Activated gamma-delta T cell (primary cell): ENCODE data around the gene FXYD3.

Source experiments
- DNase-seq: peaks from one replicate; lab custom pipeline; 2025; lab: John Stamatoyannopoulos, UW

Gene FXYD3

DNA sequence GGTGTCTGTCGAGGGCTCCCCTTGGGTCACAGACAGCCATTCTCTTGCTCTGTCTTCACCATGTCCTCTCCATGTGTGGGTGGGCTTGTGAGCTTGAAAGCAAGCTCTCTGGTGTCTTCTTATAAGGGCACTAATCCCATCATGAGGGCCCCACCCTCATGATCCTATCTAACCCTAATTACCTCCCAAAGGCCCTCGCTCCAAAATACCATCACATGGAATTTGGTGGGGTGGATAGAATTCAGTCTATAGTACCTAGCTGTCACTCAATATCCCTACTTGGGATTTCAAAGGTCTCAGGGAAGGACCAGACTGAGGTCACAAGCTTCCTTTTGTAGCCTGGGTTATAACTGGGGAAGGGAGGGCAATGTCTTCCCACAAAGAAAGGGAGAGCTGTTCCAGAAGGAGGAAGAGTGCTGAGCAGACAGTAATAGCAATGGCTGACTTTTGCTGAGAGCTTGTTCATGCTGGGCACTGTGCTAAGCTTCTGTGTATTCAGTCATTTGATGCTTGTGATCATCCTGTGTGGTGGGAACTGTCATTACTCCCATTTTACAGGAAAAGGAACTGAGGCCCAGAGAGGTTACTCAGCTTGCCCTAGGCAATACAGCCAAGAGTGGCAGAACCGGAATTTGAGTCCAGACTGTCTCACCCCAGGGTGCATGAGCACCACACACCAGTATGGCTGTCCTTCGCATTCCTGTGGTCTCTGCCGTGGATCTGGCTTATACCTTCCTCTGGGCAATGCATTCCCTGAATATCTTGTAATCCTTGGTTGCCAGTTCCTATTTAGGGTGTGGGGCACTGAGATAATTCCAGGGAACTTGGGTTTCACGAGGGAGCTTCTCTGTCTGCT is 47.1 kb downstream of the FXYD3 start:
- DNase-seq, result no peak

DNA sequence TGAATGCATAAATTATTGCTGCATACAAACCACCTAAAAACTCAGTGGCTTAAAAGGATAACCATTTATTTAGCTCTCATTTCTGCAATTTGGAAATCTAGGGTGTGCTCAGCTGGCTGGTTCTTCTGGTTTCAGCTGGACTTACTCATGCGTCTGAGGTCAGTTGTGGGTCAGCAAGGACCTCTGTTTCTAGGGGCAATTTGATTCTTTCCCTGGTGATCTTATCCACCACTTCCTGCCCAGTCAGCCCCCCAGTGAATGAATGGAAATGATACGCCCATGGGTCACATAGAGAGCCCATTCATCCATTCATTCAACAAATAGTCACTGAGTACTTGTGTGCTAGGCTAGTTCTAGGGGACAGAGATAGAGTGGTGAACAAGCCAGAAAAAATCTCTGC is 48.8 kb downstream of the FXYD3 start:
- no peak for DNase-seq

GRCh38 chr19:35165200-35166058 is 49.8 kb downstream of the FXYD3 start:
- no peak for DNase-seq

DNA sequence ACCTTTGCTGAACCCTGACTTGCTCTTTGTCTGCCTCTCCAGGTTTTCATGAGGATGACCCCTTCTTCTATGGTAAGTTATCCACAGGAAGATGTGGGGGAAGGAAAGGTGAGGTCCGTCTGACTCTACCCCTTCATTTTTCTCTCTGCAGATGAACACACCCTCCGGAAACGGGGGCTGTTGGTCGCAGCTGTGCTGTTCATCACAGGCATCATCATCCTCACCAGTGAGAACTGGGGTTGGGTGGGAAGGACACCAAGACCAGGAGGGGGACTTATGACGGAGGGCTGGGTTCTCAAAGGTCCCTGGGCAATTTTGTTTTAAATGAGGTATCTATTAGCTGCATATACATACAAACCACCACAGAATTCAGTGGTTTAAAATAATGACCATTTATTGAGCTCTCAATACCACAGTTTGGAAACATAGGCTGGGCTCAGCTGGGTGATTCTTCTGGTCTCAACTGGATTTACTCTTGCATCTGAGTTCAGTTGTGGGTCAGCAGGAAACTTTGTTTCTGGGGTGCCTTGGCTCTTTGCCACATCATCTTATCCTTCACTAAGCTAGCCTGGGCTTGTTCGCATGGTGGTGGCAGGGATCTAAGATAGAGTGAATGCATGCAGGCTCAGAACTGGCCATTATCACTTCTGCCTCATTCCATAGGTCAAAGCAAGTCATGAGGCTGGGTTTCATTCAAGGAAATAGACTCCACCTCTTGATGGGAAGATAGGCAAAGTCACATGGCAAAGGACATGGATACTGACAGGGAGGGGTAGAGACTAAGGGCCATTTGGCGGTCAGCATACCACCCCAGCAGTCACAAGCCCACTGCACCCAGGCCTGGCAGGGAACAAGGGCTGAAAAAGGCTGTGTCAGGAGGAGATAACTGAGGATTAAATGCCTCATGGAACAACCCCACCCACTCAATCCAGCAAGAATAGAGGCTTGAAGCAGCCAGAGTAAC is 50.8 kb downstream of the FXYD3 start:
- no peak for DNase-seq

DNA sequence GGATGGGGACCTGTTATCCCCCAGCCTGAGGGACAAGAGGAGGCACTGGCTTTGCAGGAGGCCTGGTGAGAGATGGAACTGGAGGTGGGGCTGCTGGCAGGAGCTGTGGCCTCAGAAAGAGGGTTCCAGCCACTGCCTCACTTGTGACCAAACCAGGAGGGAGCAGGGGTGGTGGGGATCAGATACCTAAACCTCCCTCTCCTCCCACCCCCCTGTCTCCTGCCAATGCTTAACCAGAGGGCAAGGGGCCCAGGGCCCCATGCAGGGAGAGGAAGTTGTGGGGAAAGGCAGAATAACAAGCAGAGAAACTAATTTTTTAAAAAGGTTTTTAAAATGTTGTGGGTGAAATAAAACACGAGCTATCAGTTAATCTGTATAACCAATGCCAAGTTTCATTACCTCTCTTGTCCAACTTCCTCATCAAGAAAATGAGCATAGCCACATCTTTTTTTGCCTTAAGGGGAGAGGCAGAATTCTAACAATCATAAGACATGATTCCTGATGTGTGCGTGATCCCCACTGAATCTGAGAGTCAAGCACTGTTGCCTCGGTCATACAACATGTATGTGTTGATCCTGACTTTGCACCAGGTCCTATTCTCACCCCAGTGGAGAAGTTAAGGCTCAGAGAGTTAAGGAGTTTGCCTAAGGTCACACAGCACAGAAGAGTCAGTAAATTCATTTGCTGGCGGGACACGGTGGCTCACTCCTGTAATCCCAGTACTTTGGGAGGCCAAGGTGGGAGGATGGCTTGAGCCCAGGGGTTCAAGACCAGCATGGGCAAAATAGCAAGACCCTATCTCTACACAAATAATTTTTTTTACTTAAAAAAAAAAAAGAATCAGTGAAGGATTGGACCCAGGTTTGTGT is 51.9 kb downstream of the FXYD3 start:
- no peak for DNase-seq

DNA sequence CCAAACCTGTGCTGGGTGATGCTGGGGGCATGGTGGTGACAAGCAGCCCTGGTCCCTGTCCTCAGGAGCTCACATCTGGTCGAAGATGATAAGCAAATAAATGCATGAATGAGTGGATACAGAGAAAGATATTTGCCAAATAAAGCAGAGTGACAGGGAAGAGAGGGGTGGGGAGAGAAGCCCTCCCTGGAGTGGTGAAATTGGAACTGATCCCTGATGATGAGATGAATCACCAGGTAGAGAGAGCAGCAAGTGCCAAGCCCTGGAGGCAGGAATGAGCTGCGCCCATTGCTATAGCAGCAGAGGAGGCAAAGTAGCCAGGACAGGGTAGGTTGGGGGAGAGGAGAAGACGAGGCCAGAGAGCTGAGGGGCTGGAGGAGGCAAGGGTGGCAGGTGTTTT is 52.6 kb downstream of the FXYD3 start:
- DNase-seq, result no peak

- DNase-seq, result no peak
Observed at GRCh38 chr19:35169221-35169995, 53.8 kb downstream of the FXYD3 start.

GRCh38 chr19:35170359-35171061 is 54.9 kb downstream of the FXYD3 start:
- DNase-seq, result no peak

DNA sequence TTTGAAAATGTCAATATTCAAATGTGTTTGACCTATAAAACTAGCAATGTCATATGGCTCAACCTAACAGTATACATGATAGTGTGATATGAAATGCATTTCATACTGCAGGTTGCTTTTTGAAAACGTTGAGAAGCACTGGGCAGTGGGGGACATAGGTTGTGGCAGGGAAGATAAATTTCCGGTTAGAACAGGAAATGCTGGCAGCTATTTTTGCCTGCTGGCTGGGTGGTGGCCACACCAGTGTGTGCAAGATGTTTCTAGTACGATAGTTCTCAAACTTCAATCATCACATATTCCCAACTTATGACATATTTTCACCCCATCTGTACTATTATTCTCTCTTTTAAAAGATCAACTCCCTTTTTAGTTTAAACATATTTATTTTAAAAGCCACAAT is 56.1 kb downstream of the FXYD3 start:
- no peak for DNase-seq
